HK-2 (cell line): Measurements from ENCODE around the gene EYA2.

Source experiments
- DNase-seq: peaks from one replicate; pipeline ENCODE4 v3.0.0-alpha.2; 2018; ENCODE audit not compliant: unreplicated experiment

Gene EYA2

GRCh38 chr20:46978951-46979491 lies 84.4 kb downstream of the EYA2 start:
- DNase-seq, result no peak

- DNase-seq, result no peak
Measured at GRCh38 chr20:46979603-46980241, 85.1 kb downstream of the EYA2 start.

- DNase-seq, result no peak
Measured at GRCh38 chr20:46981184-46981583, 86.5 kb downstream of the EYA2 start.

- no peak for DNase-seq
Measured at GRCh38 chr20:46983466-46983865, 88.8 kb downstream of the EYA2 start.

- no peak for DNase-seq
Measured at GRCh38 chr20:46984405-46984804, 89.8 kb downstream of the EYA2 start.

- DNase-seq, result no peak
Measured at GRCh38 chr20:46985250-46985649, 90.6 kb downstream of the EYA2 start.

- DNase-seq, result no peak
Measured at GRCh38 chr20:46985671-46986070, 91.0 kb downstream of the EYA2 start.

- DNase-seq, result no peak
Measured at GRCh38 chr20:46987001-46987400, 92.4 kb downstream of the EYA2 start.

GRCh38 chr20:46990017-46990595 lies 95.5 kb downstream of the EYA2 start:
- no peak for DNase-seq

- DNase-seq, result no peak
Measured at GRCh38 chr20:46990596-46991104, 96.0 kb downstream of the EYA2 start.

- no peak for DNase-seq
Measured at GRCh38 chr20:46991168-46991567, 96.5 kb downstream of the EYA2 start.

- no peak for DNase-seq
Measured at GRCh38 chr20:46991880-46992639, 97.4 kb downstream of the EYA2 start.

- no peak for DNase-seq
Measured at GRCh38 chr20:46992640-46993035, 98.0 kb downstream of the EYA2 start.

GRCh38 chr20:46993465-46994095 lies 98.9 kb downstream of the EYA2 start:
- no peak for DNase-seq

GRCh38 chr20:46994341-46994740 lies 99.7 kb downstream of the EYA2 start:
- DNase-seq, result no peak

- no peak for DNase-seq
Measured at GRCh38 chr20:46995561-46996142, 101.0 kb downstream of the EYA2 start.

- DNase-seq, result no peak
Measured at GRCh38 chr20:46997187-46997586, 102.5 kb downstream of the EYA2 start.

- no peak for DNase-seq
Measured at GRCh38 chr20:46998477-46999240, 104.0 kb downstream of the EYA2 start.

GRCh38 chr20:46999801-47000465 lies 105.3 kb downstream of the EYA2 start:
- DNase-seq, result no peak

- no peak for DNase-seq
Measured at GRCh38 chr20:47003223-47003622, 108.6 kb downstream of the EYA2 start.
